Cardiac muscle cell (in vitro differentiated cells and primary cell): ENCODE results near the gene RNF223. TPM values are rescaled to one million over a fixed set of nuclear protein-coding genes. Genes with fewer than 3 reads are reported as not detected.
"Not testable (repeated sequence)": the region's sequence is repeated elsewhere in the genome, so short reads cannot be mapped to it uniquely, and the experiment has no call there.

Experiments
- DNase-seq, 2 donors: peaks; one replicate each; pipeline versions ENCODE4 v3.0.0 to v3.0.0-alpha.2; 2010 to 2017; ENCODE audit warnings: low read depth in 1 of 2, low spot score in 1 of 2
- H3K27ac ChIP-seq: fragments of 200-600 bp; sonication (generic); 2 replicates; pipeline ENCODE4 v1.5.1; 2016
- H3K27me3 ChIP-seq: fragments of 200-600 bp; sonication (generic); 2 replicates; pipeline ENCODE4 v1.6.0; 2016; ENCODE audit warnings: control low read depth
- H3K36me3 ChIP-seq: fragments of 200-600 bp; sonication (generic); 2 replicates; pipeline ENCODE4 v1.5.1; 2016; ENCODE audit warnings: control low read depth
- H3K4me1 ChIP-seq: fragments of 200-600 bp; sonication (generic); 2 replicates; pipeline ENCODE4 v1.8.1; 2017; ENCODE audit warnings: low read depth, mild to moderate bottlenecking, mixed run types
- H3K4me3 ChIP-seq: fragments of 200-600 bp; sonication (generic); 2 replicates; pipeline ENCODE4 v1.5.1; 2016; ENCODE audit warnings: mild to moderate bottlenecking
- H3K9me3 ChIP-seq: fragments of 200-600 bp; sonication (generic); 2 replicates; pipeline ENCODE4 v1.5.1; 2017; ENCODE audit warnings: low read depth, mild to moderate bottlenecking, control low read depth
- CTCF ChIP-seq: IDR thresholded peaks from 2 replicates; pipeline ENCODE4 v1.5.1; 2012; ENCODE audit warnings: low read depth, mild to moderate bottlenecking, low read length
- polyA plus RNA-seq: library from polyadenylated mRNA; unstranded; fragments of >200 nt; fragmentation: Nextera tagmentation; extraction: Ambion mirVana; gene quantifications from 2 replicates; pipeline ENCODE4 v1.2.1, GENCODE V29; 2016
- total RNA-seq: library from RNA; depleted of rRNA; stranded (reverse); fragments of >200 nt; gene quantifications from 2 replicates; pipeline ENCODE4 v1.2.3, GENCODE V29; 2016

RNF223 gene
- total and polyA plus RNA-seq, 2 experiments from 2014 or later, result 0.33 TPM; not detected in 1

DNA sequence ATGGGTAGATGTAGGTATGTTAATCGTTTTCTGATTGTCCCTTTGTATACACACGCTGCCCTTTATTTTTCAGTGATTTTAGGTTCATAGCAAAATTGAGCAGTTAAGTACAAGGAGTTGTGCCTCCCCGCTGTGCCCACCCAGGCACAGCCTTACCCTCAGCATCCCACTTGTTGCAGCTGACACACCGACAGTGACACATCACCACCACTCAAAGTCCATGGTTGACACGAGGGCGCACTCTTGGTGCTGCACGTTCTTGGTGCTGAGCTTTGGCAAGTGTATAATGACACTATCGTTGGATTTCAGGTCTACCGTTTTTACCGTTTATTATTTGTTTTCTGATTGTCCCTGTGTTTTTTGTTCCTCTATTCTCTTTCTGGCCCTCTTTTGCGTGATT is 26.2 kb upstream of the RNF223 start:
- Histone ChIP-seq H3K27me3 (no peaks in the 10 kb centered on the region), H3K4me3 (no peak overlapping the region), H3K27ac (no peak overlapping the region), H3K9me3 (no peaks in the 10 kb centered on the region), H3K4me1 (no peaks in the 10 kb centered on the region), H3K36me3 (no peaks in the 10 kb centered on the region)
- no peak for TF ChIP-seq CTCF
- no peak for DNase-seq

- no peaks in the 10 kb centered on the region for H3K27me3 ChIP-seq
- no peak for TF ChIP-seq CTCF
- H3K9me3 ChIP-seq, result no peaks in the 10 kb centered on the region
- no peak overlapping the region for H3K27ac ChIP-seq
- DNase-seq, result no peak
- H3K36me3 ChIP-seq, result no peaks in the 10 kb centered on the region
- no peak overlapping the region for H3K4me3 ChIP-seq
- no peaks in the 10 kb centered on the region for H3K4me1 ChIP-seq
Observed at GRCh38 chr1:1099506-1100183, 25.5 kb upstream of the RNF223 start.

DNA sequence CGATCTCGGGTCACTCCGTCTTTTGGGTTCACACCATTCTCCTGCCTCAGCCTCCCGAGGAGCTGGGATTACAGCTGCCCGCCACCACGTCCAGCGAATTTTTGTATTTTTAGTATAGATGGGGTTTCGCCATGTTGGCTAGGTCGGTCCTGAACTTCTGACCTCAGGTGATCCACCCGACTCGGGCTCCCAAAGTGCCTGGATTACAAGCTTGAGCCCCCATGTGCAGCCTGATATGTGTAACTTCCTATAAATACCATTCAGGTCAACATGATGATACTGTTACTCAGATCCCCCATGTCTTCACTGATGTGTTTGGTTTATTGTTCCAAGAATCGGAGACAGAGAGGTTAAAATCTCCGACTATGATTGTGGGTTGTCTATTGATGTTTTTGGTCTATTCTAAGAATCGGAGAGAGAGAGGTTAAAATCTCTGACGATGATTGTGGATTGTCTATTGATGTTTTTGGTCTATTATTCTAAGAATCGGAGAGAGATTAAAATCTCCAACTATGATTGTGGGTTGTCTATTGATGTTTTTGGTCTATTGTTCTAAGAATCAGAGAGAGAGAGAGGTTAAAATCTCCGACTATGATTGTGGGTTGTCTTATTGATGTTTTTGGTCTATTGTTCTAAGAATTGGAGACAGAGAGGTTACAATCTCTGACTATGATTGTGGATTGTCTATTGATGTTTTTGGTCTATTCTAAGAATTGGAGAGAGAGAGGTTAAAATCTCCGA is 24.7 kb upstream of the RNF223 start:
- Histone ChIP-seq H3K36me3 (no peaks in the 10 kb centered on the region), H3K9me3 (no peaks in the 10 kb centered on the region), H3K27ac (no peak overlapping the region), H3K4me1 (no peaks in the 10 kb centered on the region), H3K27me3 (no peaks in the 10 kb centered on the region), H3K4me3 (no peak overlapping the region)
- no peak for DNase-seq
- no peak for TF ChIP-seq CTCF

- DNase-seq, H3K4me1 ChIP-seq, H3K36me3 ChIP-seq, H3K9me3 ChIP-seq, H3K27ac ChIP-seq, H3K27me3 ChIP-seq, H3K4me3 ChIP-seq: not testable (repeated sequence)
Observed at GRCh38 chr1:1096136-1096535, 22.0 kb upstream of the RNF223 start.

DNA sequence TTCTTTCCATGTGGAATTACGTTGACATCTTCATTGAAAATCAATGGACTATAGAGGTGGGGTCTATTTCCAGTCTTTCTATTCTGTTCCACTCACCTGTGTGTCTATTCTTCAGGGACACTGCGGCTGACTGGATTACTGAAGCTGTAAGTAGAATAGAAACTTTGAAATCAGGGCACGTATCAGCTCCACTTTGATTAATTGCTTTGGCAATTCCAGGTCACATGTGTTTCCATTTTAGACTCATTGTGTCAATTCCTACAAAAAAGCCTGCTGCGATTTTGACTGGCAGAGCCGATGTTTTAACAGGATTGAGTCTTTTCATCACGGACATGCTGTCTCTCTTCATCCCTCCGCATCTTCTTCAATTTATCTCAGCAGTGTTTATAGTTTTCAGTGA is 20.9 kb upstream of the RNF223 start:
- Histone ChIP-seq H3K27ac (no peak overlapping the region), H3K27me3 (no peaks in the 10 kb centered on the region), H3K36me3 (no peaks in the 10 kb centered on the region), H3K9me3 (no peaks in the 10 kb centered on the region), H3K4me3 (no peak overlapping the region), H3K4me1 (no peaks in the 10 kb centered on the region)
- no peak for TF ChIP-seq CTCF
- no peak for DNase-seq

DNA sequence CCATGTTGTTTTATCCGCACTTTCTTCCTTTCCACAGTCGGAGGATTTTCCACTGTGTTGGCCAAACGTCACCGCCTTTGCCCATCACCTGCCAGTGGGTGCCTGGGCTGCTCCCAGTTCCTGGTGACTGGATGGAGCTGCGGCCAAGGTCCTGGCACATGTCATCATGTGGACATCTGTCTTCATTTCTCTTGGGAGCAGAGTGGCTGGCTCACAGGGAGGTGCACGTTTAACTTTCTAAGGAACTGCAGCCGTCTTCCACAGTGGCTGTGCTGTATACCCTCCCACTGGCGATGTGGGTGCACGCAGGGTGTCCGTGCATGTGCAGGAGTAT is 19.5 kb upstream of the RNF223 start:
- H3K27ac ChIP-seq, result no peak overlapping the region
- H3K4me3 ChIP-seq, result no peak overlapping the region
- no peaks in the 10 kb centered on the region for H3K4me1 ChIP-seq
- H3K9me3 ChIP-seq, result no peaks in the 10 kb centered on the region
- H3K27me3 ChIP-seq, result no peaks in the 10 kb centered on the region
- TF ChIP-seq CTCF, result no peak
- no peaks in the 10 kb centered on the region for H3K36me3 ChIP-seq
- no peak for DNase-seq
